Thyroid gland (tissue), 4 donors: Measurements from ENCODE around the gene CDH23. TPM values are rescaled to one million over a fixed set of nuclear protein-coding genes. Genes with fewer than 3 reads are reported as not detected.

Source experiments
- DNase-seq, 2 donors: peaks; one replicate each; pipeline ENCODE4 v3.0.0-alpha.2; 2019
- H3K27ac ChIP-seq, 3 donors: fragments of 200-600 bp; sonication (generic); 1 replicate in 2 of 3; 2 replicates in 1 of 3; pipeline ENCODE4 v1.5.1; 2016 to 2019; ENCODE audit warnings: mild to moderate bottlenecking in 1 of 3, moderate library complexity in 1 of 3
- H3K27me3 ChIP-seq: fragments of 200-600 bp; sonication (generic); one replicate; pipeline ENCODE4 v1.5.1; 2019
- H3K36me3 ChIP-seq, 2 donors: fragments of 200-600 bp; sonication (generic); one replicate each; pipeline ENCODE4 v1.5.1; 2016 to 2019
- H3K4me1 ChIP-seq, 2 donors: fragments of 200-600 bp; sonication (generic); one replicate each; pipeline ENCODE4 v1.5.1; 2017 to 2019
- H3K4me3 ChIP-seq, 3 donors: fragments of 200-600 bp; sonication (generic); replicated peaks in 1 of 3; 1 replicate in 2 of 3; 2 replicates in 1 of 3; pipeline ENCODE4 v1.5.1; 2016; ENCODE audit warnings: mild to moderate bottlenecking in 1 of 3
- H3K9me3 ChIP-seq: fragments of 200-600 bp; sonication (generic); one replicate; pipeline ENCODE4 v1.5.1; 2017
- POLR2A ChIP-seq, 2 donors: fragments of 450-650 bp; IDR thresholded peaks; one replicate each; pipeline ENCODE4 v1.6.1; 2017; ENCODE audit warnings: antibody characterized with exemption in 2 of 2, mild to moderate bottlenecking in 2 of 2, moderate library complexity in 1 of 2
- WGBS, 2 donors: methylation state at CpG; one replicate each; pipeline ENCODE4 v1.1.5; 2017; 5-methylcytosine and 5-hydroxymethylcytosine counted together
- intact Hi-C: fragments of 100-400 bp; cut with DNase I; formaldehyde crosslinking; loops from one replicate; pipeline ENCODE4 v1.15.1; 2023
- total RNA-seq, 4 donors: library from RNA; depleted of rRNA; stranded (reverse); fragments of >200 nt; gene quantifications; one replicate each; pipeline ENCODE4 v1.2.3, GENCODE V29; 2016
- TF ChIP-seq, protein P1 (sequence below), 6 experiments: fragments of 200-600 bp in 3 of 6; fragments of 450-650 bp in 3 of 6; sonication (generic) in 3 of 6; IDR thresholded peaks; one replicate each; pipeline ENCODE4 v1.5.1; 2016 to 2019; ENCODE audit warnings: antibody characterized with exemption in 6 of 6, mild to moderate bottlenecking in 2 of 6, inconsistent platforms in 1 of 6, moderate library complexity in 1 of 6

CDH23 gene
- total RNA-seq, 4 donors from 2014 or later = 3.0 to 4.2 (median 3.9) TPM

DNA sequence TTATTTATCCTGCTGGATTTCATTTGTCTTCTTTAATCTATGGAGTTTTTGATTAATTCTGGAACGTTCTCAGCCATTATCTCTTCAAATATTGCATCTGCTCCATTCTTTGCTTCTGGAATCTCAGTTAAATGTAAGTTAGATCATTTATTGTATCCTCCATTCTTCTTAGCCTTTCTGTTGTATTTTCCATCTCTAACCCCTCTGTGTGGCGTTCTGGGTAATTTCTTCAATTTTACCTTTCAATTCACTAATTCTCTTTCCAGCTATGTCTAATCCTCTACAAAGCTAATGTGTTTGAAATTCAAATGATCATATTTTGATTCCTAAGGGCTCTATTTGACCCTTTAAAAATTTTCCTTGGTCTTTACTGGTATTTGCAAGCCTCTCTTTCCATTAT is 92.4 kb downstream of the CDH23 start:
- H3K27me3 ChIP-seq = no peaks in the 10 kb centered on the region
- no peak for TF ChIP-seq POLR2A (IDR thresholded peaks at IDR 0.05)
- H3K27ac ChIP-seq = no peak overlapping the region
- H3K9me3 ChIP-seq = no peaks in the 10 kb centered on the region
- H3K4me3 ChIP-seq = no peak overlapping the region
- H3K4me1 ChIP-seq = no peaks in the 10 kb centered on the region
- intact Hi-C loops = no loop called here
- DNase-seq = no peak
- H3K36me3 ChIP-seq = no peaks in the 10 kb centered on the region
- WGBS, 2 donors = 94 to 95% methylated on average over 2 of the region's 2 CpGs

DNA sequence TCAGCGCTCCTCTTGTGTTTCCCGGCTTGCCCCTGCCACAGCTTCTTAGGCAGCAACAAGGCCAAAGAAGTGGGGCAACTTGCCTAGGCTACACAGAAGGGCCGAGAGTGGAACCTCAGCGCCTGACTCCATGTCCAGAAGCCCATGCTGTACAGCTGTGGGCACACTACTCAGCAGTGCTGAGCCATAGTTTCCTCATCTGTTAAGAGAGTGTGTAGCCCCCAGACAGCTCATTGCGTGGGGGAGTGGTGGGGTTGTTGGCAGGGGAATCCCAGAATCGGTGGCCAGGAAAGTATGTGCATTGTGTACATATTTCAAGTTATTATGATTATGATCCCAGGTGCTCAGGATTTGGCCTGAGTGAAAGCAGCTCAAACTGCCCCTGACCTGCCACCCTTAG is 96.2 kb downstream of the CDH23 start:
- 93% methylated on average over 5 to 6 of the region's 6 CpGs for WGBS, 2 donors
- Histone ChIP-seq H3K4me3 (no peak overlapping the region), H3K36me3 (no peaks in the 10 kb centered on the region), H3K4me1 (no peaks in the 10 kb centered on the region), H3K27me3 (no peaks in the 10 kb centered on the region), H3K9me3 (no peaks in the 10 kb centered on the region), H3K27ac (no peak overlapping the region)
- TF ChIP-seq, protein P1, sequence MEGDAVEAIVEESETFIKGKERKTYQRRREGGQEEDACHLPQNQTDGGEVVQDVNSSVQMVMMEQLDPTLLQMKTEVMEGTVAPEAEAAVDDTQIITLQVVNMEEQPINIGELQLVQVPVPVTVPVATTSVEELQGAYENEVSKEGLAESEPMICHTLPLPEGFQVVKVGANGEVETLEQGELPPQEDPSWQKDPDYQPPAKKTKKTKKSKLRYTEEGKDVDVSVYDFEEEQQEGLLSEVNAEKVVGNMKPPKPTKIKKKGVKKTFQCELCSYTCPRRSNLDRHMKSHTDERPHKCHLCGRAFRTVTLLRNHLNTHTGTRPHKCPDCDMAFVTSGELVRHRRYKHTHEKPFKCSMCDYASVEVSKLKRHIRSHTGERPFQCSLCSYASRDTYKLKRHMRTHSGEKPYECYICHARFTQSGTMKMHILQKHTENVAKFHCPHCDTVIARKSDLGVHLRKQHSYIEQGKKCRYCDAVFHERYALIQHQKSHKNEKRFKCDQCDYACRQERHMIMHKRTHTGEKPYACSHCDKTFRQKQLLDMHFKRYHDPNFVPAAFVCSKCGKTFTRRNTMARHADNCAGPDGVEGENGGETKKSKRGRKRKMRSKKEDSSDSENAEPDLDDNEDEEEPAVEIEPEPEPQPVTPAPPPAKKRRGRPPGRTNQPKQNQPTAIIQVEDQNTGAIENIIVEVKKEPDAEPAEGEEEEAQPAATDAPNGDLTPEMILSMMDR (IDR thresholded peaks at IDR 0.05) = no peak
- no peak for TF ChIP-seq POLR2A (IDR thresholded peaks at IDR 0.05)
- DNase-seq = no peak
- intact Hi-C loops = no loop called here

DNA sequence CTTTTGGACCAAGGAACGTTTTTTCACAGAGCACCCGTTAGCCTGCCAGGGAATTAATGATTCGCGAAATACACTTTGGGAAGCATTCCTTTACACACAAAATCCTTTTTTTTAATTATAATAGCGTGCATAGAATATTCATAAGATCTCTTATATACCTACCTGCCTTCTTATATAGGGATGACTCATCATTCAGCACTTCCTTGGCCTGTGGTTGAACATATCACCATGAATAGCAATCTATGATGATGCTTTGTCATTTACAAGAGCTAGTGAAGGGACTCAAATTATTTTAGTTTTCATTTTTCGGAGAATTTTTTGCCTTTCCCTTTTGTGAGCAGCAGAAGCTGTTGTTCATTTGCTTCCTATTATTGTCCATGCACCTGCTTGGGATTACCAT is 97.0 kb downstream of the CDH23 start:
- no peaks in the 10 kb centered on the region for H3K36me3 ChIP-seq
- TF ChIP-seq POLR2A (IDR thresholded peaks at IDR 0.05) = no peak
- TF ChIP-seq, protein P1 (IDR thresholded peaks at IDR 0.05) = no peak
- no peak for DNase-seq
- intact Hi-C loops = no loop called here
- no peak overlapping the region for H3K27ac ChIP-seq
- no peak overlapping the region for H3K4me3 ChIP-seq
- H3K9me3 ChIP-seq = no peaks in the 10 kb centered on the region
- H3K27me3 ChIP-seq = no peaks in the 10 kb centered on the region
- WGBS, 2 donors = 89 to 92% methylated on average over 6 of the region's 6 CpGs
- H3K4me1 ChIP-seq = no peaks in the 10 kb centered on the region

DNA sequence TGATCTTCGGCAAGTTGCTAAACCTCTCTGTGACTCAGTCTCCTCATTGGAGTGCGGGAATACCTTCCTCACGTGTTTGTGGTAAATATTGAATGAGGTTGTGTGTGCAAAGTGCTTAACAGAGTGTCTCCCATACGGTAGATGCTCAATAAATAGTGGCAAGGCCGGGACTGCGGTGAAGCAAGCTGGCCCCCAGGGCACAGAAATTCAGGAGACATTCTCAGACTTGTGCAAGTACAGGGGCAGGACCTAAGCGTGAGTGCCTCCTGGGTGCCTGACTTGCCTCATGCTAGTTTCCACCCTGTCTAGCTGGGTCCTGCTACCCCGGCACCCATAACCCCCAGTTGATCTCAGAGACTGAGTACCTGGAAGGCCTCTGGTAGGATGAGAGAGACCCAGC is 97.8 kb downstream of the CDH23 start:
- 93 to 98% methylated on average over 8 of the region's 8 CpGs for WGBS, 2 donors
- no peaks in the 10 kb centered on the region for H3K27me3 ChIP-seq
- no peaks in the 10 kb centered on the region for H3K36me3 ChIP-seq
- no peaks in the 10 kb centered on the region for H3K4me1 ChIP-seq
- no peaks in the 10 kb centered on the region for H3K9me3 ChIP-seq
- DNase-seq = no peak
- intact Hi-C loops = no loop called here
- no peak for TF ChIP-seq POLR2A (IDR thresholded peaks at IDR 0.05)
- TF ChIP-seq, protein P1 (IDR thresholded peaks at IDR 0.05) = no peak
- H3K4me3 ChIP-seq = no peak overlapping the region
- H3K27ac ChIP-seq = no peak overlapping the region

DNA sequence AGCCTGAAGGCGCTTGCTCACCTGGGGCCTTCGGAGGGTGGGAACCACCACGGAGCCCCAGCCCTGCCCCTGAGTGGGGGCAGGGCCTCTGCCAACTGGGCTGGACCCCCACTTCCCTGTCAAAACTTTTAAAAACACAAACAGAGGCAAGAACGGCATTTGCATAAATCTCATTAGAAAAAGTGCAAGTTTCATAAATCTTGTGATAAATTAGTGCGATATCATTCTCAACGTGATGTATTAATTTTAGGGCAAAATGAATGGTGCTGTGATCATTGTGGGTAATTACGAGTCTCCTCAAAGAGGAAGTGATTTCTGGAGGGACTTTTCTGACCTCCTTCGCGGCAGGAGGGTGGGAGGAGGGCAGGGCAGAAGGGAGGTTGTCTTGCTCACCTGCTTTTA is 98.3 kb downstream of the CDH23 start:
- no peaks in the 10 kb centered on the region for H3K4me1 ChIP-seq
- H3K36me3 ChIP-seq = no peaks in the 10 kb centered on the region
- TF ChIP-seq POLR2A (IDR thresholded peaks at IDR 0.05) = no peak
- TF ChIP-seq, protein P1 (IDR thresholded peaks at IDR 0.05) = no peak
- no peaks in the 10 kb centered on the region for H3K9me3 ChIP-seq
- H3K27ac ChIP-seq = no peak overlapping the region
- DNase-seq = no peak
- 74 to 78% methylated on average over 9 of the region's 9 CpGs for WGBS, 2 donors
- H3K27me3 ChIP-seq = no peaks in the 10 kb centered on the region
- no peak overlapping the region for H3K4me3 ChIP-seq
- intact Hi-C loops = no loop called here
